Glomerular endothelial cell (primary cell): Measurements from ENCODE around the gene SPG7. TPM values are rescaled to one million over a fixed set of nuclear protein-coding genes. Genes with fewer than 3 reads are reported as not detected.
"Not testable (repeated sequence)": the region's sequence is repeated elsewhere in the genome, so short reads cannot be mapped to it uniquely, and the experiment has no call there.

Experiments
- DNase-seq: peaks from one replicate; pipeline ENCODE4 v3.0.0-alpha.2; 2011; ENCODE audit warnings: low read depth, low spot score; ENCODE audit errors: extremely low read depth
- total RNA-seq: library from RNA; depleted of rRNA; stranded (reverse); fragments of >200 nt; gene quantifications from 2 replicates; pipeline ENCODE4 v1.2.3, GENCODE V29; 2015

Gene SPG7
- total RNA-seq, 1 donor from 2014 or later = 210 TPM

DNA sequence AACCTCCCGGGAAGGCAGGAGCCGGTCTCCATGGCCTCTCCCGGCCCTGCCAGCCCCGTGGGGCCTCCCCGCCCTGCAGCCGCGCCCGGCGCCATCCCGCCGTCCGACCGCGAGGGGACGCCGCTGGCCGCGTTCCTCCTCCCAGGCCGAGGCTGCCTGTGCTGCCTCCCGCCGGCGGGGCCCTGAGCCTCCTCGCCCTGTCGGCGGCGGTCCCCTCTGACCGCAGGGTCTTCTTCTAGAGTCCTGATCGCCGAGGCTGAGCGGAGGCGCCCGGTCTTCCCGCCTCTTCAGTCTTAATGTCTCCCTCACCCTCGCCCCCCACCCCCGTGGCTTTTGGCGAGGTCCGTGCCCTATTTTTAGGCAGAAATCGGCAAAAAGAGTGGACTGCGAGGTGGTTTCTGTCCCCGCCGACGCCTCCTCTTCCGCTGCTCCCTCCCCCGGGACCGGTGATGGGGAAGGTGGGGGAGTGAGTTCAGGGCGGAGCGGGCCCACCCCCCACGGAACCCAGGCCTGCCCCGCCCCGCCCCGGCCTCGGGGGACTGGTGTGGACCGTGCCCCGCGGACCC, 66.6 kb downstream of the SPG7 start:
- no peak for DNase-seq

DNA sequence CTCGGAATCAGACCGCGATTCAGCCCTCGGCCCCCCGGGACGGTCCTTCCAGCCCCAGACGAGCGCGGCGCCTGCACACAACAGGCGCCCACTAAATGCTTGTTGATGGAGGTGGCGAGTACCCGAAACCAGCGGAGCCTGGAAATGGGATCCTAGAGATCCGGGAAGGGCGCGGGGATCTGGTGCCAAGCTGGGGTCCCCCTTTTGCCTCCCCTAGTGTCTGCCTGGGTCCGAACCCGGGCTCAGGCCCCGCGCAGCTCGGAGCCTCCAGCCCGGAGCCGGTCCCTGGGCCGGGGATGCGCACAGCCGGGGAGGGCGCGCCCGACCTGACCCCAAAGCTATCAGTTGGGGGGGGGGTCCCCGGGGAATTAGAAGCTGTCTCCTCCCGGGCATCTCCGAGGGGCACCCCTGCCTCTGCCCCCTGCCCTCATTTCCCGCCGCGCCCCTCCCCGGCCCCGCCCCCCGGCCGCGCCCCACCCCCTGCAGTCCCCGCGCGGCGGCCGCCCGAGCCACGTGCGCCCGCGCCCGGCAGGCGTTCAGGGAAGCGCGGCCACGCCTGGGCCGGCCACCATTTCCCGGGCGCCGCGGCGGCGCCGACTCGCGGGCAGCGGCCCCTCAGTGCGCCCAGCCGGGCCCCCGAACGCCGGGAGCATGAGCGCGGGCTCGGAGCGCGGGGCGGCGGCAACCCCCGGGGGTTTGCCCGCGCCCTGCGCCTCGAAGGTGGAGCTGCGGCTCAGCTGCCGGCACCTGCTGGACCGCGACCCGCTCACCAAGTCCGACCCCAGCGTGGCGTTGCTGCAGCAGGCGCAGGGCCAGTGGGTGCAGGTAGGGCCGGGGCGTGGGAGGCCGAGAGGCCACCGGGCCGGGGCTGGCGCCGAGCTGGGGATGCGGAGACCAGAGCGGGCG, 67.3 kb downstream of the SPG7 start, which contains the start of gene CPNE7:
Gene CPNE7 (plus strand): TSS at position 512 of the 906 bp plus-strand sequence. CDS start 140 bp downstream, at position 652.
- DNase-seq = no peak

DNA sequence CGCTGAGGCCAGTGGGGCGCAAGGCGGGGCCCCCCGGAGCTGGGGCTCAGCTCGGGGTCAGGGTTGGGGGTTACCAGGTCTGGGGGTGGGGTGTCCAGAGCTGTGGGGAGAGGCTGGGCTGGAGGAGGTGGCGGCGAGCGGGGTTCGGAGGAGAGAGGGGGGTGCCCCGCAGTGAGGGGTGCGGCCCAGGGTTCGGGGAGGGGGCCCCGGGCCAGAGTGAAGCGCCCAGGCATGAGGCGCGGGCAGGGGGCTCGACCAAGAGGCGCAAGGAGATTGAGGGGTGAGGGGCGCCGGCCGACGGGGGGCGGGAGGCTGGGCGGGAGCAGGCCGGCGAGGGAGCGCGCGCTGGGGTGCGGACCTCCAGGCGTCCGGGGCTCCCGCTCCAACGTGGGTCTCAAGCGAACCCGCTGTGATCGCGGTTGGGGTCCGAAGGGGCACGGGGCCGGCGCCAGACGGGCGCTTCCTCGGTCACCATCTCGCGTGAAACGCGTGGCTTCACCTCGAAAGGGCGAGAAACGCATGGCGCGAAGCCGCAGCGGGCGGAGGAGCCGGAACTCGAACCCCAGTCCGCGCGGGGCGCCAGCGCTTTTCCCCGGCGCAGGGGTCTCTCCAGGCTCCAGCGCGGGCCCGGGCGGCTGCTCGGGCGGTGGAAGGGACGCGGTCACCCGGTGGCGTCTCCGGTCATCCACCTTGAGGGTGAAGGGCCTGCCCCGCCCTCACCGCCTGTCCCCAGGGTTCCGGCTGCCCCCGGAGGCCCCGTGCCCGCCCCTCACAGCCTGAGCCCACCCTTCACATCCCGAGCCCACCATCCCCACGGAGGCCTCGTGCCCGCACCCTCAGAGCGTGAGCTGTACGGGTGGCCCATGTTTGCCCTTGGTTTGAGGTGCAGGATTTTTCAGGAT, 68.2 kb downstream of the SPG7 start:
- DNase-seq = no peak

DNA sequence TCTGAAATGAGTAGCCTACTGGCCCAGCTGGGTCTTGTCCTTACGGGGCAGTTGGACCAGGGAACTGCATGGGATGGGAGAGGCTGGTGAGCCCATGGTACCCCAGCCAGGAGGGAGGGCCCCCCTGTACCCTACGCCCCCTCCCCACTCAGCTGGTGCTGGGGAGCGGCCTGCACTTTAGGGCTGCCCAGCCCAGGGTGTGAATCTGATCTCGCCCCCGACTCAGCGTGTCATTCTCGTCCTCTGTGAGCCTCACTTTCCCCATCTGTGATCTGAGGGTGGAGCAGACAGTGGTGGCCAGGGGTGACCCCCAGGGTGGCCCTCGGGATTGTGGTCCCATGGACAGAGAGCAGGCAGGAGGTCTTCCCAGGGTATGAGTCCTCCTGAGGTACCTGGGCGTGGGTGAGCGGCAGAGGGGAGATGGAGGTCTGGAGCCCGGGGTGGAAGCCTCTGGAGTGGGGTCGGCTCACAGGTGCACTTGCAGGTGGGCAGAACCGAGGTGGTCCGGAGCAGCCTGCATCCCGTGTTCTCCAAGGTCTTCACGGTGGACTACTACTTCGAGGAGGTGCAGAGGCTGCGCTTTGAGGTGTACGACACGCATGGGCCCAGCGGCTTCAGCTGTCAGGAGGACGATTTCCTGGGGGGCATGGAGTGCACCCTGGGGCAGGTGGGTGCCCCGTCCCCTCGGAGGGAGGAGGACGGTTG, 69.0 kb downstream of the SPG7 start:
- no peak for DNase-seq

DNA sequence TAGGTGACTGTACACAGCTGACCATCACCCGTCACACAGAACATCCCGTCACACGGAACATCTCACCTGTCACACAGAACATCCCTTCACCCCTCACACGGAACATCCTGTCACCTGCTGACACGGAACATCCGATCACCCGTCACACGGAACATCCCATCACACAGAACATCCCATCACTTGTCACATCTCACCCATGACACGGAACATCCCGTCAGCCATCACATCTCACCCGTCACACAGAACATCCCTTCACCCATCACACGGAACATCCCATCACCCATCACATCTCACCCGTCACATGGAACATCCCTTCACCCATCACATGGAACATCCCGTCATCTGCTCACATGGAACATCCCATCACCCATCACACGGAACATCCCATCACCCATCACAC, 71.1 kb downstream of the SPG7 start:
- DNase-seq = no peak

DNA sequence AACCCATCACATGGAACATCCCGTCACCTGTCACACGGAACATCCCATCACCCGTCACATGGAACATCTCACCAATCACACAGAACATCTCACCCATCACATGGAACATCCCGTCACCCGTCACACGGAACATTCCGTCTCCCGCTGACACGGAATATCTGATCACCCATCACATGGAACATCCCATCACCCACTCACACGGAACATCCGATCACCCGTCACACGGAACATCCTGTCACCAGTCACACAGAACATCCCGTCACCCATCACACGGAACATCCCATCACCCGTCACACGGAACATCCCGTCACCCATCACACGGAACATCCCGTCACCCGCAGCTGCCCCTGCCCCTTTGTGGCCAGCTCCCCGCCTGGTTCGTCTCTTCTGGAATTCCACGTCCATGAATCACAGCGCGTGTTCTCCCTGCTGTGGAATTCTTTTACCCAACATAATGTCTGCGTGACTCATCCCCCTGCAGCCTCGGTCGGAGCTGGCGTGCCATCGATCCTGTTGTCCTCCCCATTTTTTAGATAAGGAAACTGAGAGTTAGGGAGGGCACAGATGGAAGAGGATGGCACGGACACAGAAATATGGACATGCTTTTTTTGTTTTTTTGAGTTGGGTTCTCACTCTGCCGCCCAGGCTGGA, 73.0 kb downstream of the SPG7 start:
- DNase-seq = no peak

DNA sequence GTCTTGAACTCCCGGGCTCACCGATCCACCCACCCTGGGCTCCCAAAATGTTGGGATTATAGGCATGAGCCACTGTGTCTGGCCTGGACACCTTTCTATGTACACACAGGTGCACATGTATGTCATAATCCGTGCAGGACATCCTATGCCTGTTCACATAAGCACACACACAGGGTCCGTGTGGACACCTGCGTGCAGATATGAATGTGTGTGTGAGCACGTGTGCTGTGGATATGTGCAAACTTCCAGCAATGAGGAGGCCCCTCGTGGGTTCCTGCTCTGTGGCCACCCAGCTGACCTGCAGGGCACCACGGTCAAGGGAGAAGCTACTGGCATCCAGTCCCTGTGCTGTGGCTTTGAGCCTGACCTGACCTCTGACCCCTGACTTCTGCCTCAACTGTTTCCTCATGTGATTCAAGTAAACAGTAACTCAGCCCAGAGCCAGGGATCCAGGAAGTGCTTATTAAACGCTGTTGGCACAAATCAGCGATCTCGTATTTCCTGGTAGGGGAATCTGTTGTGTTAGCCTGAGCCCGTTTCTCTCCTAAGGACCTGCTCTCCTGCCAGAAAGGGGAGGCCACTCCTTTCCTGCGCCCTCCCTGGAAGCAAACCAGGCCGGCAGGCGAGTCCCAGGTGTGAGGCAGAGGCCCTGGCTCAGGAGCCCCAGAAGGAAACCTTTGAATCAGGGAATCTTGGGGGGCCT, 73.8 kb downstream of the SPG7 start:
- DNase-seq = no peak

DNA sequence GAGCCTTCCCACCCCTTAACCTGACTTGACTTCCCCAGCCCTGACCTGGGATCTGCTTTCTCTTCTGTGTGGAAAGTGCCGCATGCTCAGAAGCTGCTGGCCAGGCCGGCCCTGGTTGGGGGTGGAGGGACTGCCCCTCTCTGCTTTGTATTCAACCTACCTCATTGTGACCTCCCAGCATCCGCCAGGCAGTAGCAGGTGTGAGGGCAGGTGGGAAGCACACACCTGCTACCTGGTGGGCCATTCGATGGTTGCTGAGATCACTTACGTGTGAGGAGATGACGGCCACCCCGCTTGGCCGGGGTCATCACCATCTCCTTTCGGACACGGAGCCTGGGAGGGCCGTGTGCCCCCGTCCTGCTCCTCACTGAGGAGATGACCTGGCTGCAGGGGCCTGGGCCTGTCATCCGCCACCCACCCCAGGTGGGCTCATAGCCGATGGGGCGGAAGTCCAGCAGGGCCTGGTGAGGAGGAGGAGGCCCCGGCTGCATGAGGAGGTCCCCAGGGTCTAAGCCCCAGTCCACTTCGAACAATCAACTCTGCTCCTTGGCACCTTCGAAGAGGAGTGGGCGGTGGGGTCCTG, 74.5 kb downstream of the SPG7 start:
- DNase-seq = no peak

DNA sequence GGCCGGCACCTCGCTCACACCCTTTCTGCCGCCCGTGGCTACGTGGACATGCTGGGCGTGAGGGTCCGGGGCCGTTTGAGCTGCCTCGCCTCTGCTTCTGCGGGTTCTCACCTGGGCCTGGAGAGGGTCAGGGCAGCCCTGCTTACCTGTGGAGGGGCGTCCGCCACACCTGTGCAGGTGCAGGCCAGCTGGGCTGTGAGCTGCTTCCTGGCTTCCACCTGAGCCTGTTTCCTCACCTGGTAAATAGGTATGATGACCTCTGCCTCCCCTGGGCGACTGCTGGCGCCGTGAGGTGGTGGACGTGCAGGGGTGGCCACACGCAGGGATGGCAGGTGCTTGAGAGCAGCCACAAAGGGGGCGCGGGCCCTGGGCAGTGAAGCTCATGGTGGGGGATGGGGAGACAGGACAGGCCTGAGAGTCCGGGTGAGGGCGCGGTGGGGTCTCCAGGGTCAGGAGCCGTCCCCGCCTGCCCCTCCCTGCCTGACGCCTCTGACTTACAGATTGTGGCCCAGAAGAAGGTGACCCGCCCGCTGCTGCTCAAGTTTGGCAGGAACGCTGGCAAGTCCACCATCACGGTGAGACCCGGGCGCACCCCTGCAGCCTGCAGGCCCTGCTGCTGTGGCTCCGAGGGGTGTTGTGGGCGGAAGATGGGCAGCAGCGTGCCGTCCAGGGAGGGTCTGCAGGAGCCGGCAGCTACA, 75.1 kb downstream of the SPG7 start:
- DNase-seq = no peak

DNA sequence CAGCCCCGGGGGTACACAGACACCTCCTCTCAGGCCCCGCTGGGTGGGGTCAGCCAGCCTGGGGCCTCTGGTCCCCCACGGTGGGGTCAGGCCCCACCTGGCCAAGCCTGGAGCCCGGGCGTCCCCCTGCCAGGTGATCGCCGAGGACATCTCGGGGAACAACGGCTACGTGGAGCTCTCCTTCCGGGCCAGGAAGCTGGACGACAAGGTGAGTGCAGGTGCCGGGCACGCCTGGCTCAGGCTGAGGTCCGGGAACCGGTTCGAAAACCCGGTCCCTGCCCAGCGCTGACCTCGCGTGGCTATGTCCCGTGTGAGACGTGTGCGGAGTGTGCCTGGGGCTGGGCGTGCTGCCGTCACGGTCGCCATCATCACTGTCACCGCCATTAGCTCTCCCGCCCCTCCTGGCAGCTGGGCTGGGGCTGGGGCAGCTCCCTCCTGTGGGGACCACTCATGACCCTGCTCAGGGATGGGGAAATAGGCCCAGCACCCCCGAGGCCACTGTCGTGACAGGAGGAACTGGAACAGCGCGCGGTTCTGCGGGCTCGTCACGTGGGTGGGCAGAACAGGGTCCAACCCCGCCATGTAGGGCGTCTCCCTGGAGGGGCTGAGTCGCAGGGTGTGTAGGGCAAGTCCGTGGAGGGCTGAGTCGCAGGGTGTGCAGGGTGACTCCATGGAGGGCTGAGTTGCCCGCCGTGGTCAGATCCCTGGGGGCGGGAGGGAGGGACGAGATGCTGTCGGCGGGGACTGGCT, 75.9 kb downstream of the SPG7 start:
- DNase-seq = no peak

DNA sequence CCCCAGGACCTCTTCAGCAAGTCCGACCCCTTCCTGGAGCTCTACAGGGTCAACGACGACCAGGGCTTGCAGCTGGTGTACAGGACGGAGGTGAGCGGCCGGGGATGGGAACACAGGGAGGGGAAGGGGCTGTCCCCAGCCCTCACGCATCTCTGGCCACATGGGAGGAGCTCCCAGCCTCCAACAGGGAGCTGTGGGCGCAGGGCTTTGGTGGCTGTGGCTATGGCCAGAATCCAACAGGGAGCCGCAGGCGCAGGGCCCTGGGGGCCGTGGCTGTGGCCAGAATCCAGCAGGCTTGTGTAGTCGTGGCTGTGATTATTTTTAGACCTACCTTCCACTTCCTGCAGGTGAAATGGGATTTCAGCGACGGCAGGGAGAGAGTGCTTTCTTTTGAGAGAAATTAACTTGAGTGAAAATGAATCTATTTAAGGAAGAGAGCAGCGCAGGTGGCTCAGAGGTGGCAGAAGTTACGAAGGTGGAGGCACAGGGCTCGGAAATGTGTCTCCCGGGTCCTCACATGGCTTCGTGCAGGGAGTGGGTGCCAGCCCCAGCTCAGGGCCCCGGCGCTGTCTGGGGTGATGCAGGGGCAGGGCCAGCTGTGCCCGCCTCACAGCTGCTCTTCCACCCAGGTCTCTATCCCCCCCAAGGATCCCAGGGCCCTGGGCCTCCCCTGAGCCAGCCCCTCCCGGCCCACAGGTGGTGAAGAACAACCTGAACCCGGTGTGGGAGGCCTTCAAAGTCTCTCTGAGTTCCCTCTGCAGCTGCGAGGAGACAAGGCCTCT, 76.8 kb downstream of the SPG7 start:
- DNase-seq = no peak

DNA sequence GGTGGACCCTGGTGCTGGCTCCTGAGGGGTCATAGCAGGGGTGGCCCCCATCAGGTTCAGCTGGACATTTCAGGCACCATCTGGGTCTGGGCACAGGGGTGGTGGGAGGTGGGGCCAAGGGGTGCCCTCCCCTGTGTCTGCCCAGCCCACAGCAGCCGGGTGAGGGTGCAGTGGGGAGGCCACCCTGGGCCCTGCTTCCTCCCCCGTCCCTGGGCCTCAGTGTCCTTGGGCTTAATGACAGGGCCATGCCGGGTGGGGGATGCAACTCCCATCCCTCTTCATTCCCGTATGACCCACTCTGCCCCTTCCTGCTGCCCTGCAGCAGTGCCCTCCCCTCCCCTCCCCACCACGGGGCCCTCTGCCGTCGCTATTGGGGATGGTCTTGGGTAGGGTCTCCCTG, 78.0 kb downstream of the SPG7 start:
- no peak for DNase-seq

DNA sequence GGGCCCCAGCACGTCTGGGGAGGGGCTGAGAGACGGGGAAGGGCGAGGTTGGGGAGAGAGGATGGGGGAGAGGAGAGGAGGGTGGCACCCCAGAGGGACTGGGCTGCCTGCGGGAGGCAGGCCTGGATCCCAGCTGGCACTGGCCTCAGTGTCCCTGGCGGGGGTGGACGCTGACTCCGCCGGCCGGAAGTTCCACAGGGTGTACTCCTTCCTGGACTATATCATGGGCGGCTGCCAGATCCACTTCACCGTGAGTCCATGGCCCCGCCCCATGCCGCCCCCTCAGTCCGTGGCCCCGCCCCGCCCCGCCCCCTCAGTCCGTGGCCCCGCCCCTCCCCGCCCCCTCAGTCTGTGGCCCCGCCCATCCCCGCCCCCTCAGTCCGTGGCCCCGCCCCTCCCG, 78.7 kb downstream of the SPG7 start:
- DNase-seq = no peak

DNA sequence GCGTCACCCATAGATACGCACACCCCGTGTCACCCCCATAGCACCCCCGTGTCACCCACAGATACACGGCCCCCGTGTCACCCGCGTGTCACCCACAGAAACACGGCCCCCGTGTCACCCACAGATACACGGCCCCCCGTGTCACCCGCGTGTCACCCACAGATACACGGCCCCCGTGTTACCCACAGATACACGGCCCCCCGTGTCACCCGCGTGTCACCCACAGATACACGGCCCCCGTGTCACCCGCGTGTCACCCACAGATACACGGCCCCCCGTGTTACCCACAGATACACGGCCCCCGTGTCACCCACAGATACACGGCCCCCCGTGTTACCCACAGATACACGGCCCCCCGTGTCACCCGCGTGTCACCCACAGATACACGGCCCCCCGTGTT, 79.5 kb downstream of the SPG7 start:
- not testable (repeated sequence) for DNase-seq

DNA sequence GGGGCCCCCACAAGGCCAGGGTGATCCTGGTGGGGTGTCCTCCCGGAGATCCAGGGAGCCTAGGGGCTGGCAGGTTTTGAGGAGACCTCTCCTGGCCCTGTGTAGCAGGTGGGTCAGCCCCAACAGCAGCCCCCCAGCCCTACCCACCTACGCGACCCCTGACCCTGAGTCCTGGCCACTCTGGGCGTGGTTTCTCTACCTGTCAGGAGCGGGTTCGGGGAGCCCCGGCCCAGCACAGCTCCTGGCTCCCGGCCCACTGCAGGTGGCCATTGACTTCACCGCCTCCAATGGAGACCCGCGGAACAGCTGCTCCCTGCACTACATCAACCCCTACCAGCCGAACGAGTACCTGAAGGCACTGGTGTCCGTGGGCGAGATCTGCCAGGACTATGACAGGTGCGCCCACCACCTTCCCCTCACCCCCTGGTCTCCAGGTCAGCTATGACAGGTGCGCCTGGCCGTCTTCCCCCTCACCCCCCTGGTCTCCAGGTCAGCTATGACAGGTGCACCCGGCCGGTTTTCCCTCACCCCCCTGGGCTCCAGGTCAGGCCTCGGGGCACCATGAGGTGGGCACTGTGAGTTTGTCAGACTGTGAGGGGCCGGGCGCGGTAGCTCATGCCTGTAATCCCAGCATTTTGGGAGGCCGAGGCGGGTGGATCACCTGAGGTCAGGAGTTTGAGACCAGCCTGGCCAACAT, 80.4 kb downstream of the SPG7 start:
- DNase-seq = no peak

DNA sequence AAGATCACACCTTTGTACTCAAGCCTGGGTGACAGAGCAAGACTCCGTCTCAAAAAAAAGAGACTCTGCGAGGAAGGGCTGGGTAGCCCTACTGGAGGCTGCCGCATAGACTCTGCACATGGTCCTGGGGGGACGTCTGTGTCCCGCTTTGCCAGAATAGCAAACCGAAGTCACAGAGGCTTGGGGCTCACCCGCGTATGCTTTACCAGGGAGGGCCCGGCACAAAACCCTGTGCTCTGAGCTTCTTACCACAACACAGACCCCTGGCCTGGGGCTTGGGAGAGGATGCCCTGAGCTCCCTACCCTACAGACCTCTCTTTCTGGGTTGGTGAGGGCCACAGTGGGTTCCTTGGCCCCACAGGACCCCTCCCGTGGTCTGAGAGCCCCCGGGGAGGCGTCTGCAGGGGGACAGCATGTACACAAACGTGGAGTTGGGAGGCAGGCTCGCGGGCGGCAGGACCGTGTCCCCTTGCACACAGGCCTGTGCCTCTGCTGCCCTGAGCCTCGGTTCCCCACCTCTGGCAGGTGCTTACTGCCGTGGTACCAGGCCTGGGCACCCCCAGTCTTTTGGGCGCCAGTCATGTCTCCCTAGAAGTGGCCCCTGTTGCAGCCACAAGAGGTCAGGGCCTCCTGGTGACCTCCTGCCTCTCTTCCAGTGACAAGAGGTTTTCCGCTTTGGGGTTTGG, 81.2 kb downstream of the SPG7 start:
- DNase-seq = no peak
